GM23338 (cell line): ENCODE results near the gene LY6G6D. TPM values are rescaled to one million over a fixed set of nuclear protein-coding genes. Genes with fewer than 3 reads are reported as not detected.
A peak's percentile ranks its signal among the peaks of the same experiment; 100 is the strongest.

Experiments
- ATAC-seq: fragments of 200-7000 bp; cut with Tn5 transposase; 3 replicates; pipeline ENCODE4 v1.9.1; 2020
- DNase-seq: peaks from one replicate; pipeline ENCODE4 v3.0.0-alpha.2; 2015; ENCODE audit warnings: low spot score
- H2AFZ ChIP-seq: fragments of 200-600 bp; sonication (generic); 2 replicates; pipeline ENCODE4 v1.8.0; 2016; ENCODE audit warnings: antibody characterized with exemption, mild to moderate bottlenecking, moderate library complexity
- H3F3A ChIP-seq: fragments of 200-600 bp; sonication (generic); replicated peaks from 2 replicates; pipeline ENCODE4 v1.8.0; 2017; ENCODE audit warnings: antibody characterized with exemption, mixed run types, low read depth
- H3K27ac ChIP-seq: fragments of 200-600 bp; sonication (generic); 2 replicates; pipeline ENCODE4 v1.6.1; 2016; ENCODE audit warnings: low read depth
- H3K27me3 ChIP-seq: fragments of 200-600 bp; sonication (generic); 2 replicates; pipeline ENCODE4 v1.8.0; 2016; ENCODE audit warnings: mild to moderate bottlenecking, mixed run types, moderate library complexity; ENCODE audit not compliant: insufficient read depth
- H3K36me3 ChIP-seq: fragments of 200-600 bp; sonication (generic); 2 replicates; pipeline ENCODE4 v1.8.0; 2016; ENCODE audit warnings: mild to moderate bottlenecking; ENCODE audit not compliant: insufficient read depth
- H3K4me1 ChIP-seq: fragments of 200-600 bp; sonication (generic); 2 replicates; pipeline ENCODE4 v1.8.0; 2016; ENCODE audit warnings: mild to moderate bottlenecking, moderate library complexity; ENCODE audit not compliant: insufficient read depth
- H3K4me2 ChIP-seq: fragments of 200-600 bp; sonication (generic); 2 replicates; pipeline ENCODE4 v1.7.1; 2017; ENCODE audit warnings: mixed run types
- H3K4me3 ChIP-seq: fragments of 200-600 bp; sonication (generic); 2 replicates; pipeline ENCODE4 v1.6.1; 2016; ENCODE audit warnings: mixed run types
- H3K79me2 ChIP-seq: fragments of 200-600 bp; sonication (generic); replicated peaks from 2 replicates; pipeline ENCODE4 v1.8.0; 2017; ENCODE audit warnings: mild to moderate bottlenecking; ENCODE audit not compliant: insufficient read depth
- H3K9me2 ChIP-seq: fragments of 200-600 bp; sonication (generic); 2 replicates; pipeline ENCODE4 v1.8.0; 2017; ENCODE audit not compliant: insufficient read depth
- H4K20me1 ChIP-seq: fragments of 200-600 bp; sonication (generic); replicated peaks from 2 replicates; pipeline ENCODE4 v1.8.0; 2017; ENCODE audit warnings: mild to moderate bottlenecking; ENCODE audit not compliant: insufficient read depth
- H3K27ac Mint-ChIP-seq: 2 replicates; pipeline ENCODE4 v1.8.0; 2020; ENCODE audit warnings: inconsistent platforms, mild to moderate bottlenecking, moderate library complexity, mixed read lengths
- H3K27me3 Mint-ChIP-seq: 3 replicates; pipeline ENCODE4 v1.8.0; 2022; ENCODE audit warnings: low read depth, mild to moderate bottlenecking, moderate library complexity, mixed read lengths, inconsistent platforms; ENCODE audit not compliant: insufficient read depth, poor library complexity
- H3K36me3 Mint-ChIP-seq: 3 replicates; pipeline ENCODE4 v1.8.0; 2021; ENCODE audit warnings: low read depth, mild to moderate bottlenecking, inconsistent platforms, moderate library complexity, mixed read lengths
- H3K4me1 Mint-ChIP-seq: 3 replicates; pipeline ENCODE4 v1.8.0; 2020; ENCODE audit warnings: mild to moderate bottlenecking, inconsistent platforms, mixed read lengths
- H3K4me3 Mint-ChIP-seq: 3 replicates; pipeline ENCODE4 v1.8.0; 2021; ENCODE audit warnings: moderate library complexity, mild to moderate bottlenecking, inconsistent platforms, mixed read lengths
- H3K9me3 Mint-ChIP-seq: 3 replicates; pipeline ENCODE4 v1.8.0; 2020; ENCODE audit warnings: moderate library complexity, mild to moderate bottlenecking, inconsistent platforms, mixed read lengths
- ETS1 ChIP-seq: IDR thresholded peaks from 2 replicates; pipeline ENCODE4 v1.6.1; 2016; ENCODE audit warnings: antibody characterized with exemption
- EZH2 ChIP-seq: fragments of 200-600 bp; sonication (generic); IDR thresholded peaks from one replicate; pipeline ENCODE4 v1.8.0; 2017; ENCODE audit warnings: antibody characterized with exemption, mild to moderate bottlenecking, low read depth; ENCODE audit not compliant: unreplicated experiment
- JUNB ChIP-seq: IDR thresholded peaks from one replicate; pipeline ENCODE4 v1.6.1; 2016; ENCODE audit warnings: antibody characterized with exemption; ENCODE audit not compliant: unreplicated experiment
- POLR2AphosphoS5 ChIP-seq: IDR thresholded peaks from 2 replicates; pipeline ENCODE4 v1.6.1; 2016; ENCODE audit warnings: antibody characterized with exemption, low read depth
- STAT1 ChIP-seq: IDR thresholded peaks from one replicate; pipeline ENCODE4 v1.6.1; 2016; ENCODE audit warnings: antibody characterized with exemption; ENCODE audit not compliant: unreplicated experiment
- ZNF114 ChIP-seq: fragments of 250-450 bp; sonication (Bioruptor Pico); IDR thresholded peaks from 2 replicates; pipeline ENCODE4 v1.5.0; 2020; ENCODE audit warnings: mild to moderate bottlenecking, moderate library complexity
- ZNF331 ChIP-seq: fragments of 250-450 bp; sonication (Bioruptor Pico); IDR thresholded peaks from 2 replicates; pipeline ENCODE4 v1.5.0; 2020; ENCODE audit warnings: low read depth, mild to moderate bottlenecking, moderate library complexity
- ZNF462 ChIP-seq: fragments of 250-450 bp; sonication (Bioruptor Pico); IDR thresholded peaks from 2 replicates; pipeline ENCODE4 v1.5.0; 2020; ENCODE audit warnings: mild to moderate bottlenecking, moderate library complexity
- long read RNA-seq: library from polyadenylated mRNA; unstranded; transcript quantifications from one replicate; pipeline ENCODE4 v2.0.0, GENCODE V29; 2020; ENCODE audit not compliant: unreplicated experiment
- polyA plus RNA-seq: library from polyadenylated mRNA; unstranded; fragments of >200 nt; fragmentation: Nextera tagmentation; extraction: Ambion mirVana; gene quantifications from 2 replicates; pipeline ENCODE4 v1.2.1, GENCODE V29; 2016
- total RNA-seq: library from RNA; depleted of rRNA; stranded (reverse); fragments of >200 nt; shearing (Covaris generic); gene quantifications from 2 replicates; pipeline ENCODE4 v1.2.3, GENCODE V29; 2014; rRNA removed
- TF ChIP-seq, protein P1 (sequence below), 2 experiments: fragments of 200-600 bp in 1 of 2; sonication (generic) in 1 of 2; conservative IDR thresholded peaks; 2 replicates each; pipeline versions ENCODE4 v1.5.1 to v1.6.1; 2016 to 2017; ENCODE audit warnings: antibody characterized with exemption in 2 of 2, low read depth in 2 of 2, mild to moderate bottlenecking in 2 of 2, moderate library complexity in 1 of 2
- TF ChIP-seq, protein P2 (sequence below): IDR thresholded peaks from one replicate; pipeline ENCODE4 v1.6.1; 2018; ENCODE audit warnings: antibody characterized with exemption; ENCODE audit not compliant: unreplicated experiment

The LY6G6D gene, protein sequence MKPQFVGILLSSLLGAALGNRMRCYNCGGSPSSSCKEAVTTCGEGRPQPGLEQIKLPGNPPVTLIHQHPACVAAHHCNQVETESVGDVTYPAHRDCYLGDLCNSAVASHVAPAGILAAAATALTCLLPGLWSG
- total RNA-seq = not detected in 2 replicates
- not detected in 2 replicates for polyA plus RNA-seq
- long read RNA-seq = 0 reads

- H3K4me3 ChIP-seq = no peak within 1 kb of the TSS
- no peaks in the 10 kb centered on the region for H4K20me1 ChIP-seq
- H3K4me2 ChIP-seq = peak within 1 kb of the TSS; percentile 71
- no peak within 1 kb of the TSS; the same call in 1 of the 2 replicates for H3K27ac ChIP-seq
- Mint-ChIP-seq H3K9me3 (no peaks in the 10 kb centered on the region), H3K27me3 (peaks cover 16% of the 10 kb centered on the region), H3K36me3 (no peaks in the 10 kb centered on the region; the same call in 2 of the 3 replicates), H3K4me3 (no peak within 1 kb of the TSS), H3K27ac (peak within 1 kb of the TSS; percentile 69), H3K4me1 (peaks cover 45% of the 10 kb centered on the region)
- H3K4me1 ChIP-seq = peaks cover 34% of the 10 kb centered on the region
- H3K27me3 ChIP-seq = no peaks in the 10 kb centered on the region
- ATAC-seq = no peak
- H3F3A ChIP-seq = no peaks in the 10 kb centered on the region
- H3K9me2 ChIP-seq = no peaks in the 10 kb centered on the region
- no peaks in the 10 kb centered on the region for H3K79me2 ChIP-seq
- TF ChIP-seq ZNF114 (CRISPR knock-in tag) (no peak), STAT1 (no peak), ZNF331 (CRISPR knock-in tag) (no peak), JUNB (no peak), ETS1 (no peak), EZH2 (no peak), POLR2AphosphoS5 (no peak), ZNF462 (CRISPR knock-in tag) (no peak)
- TF ChIP-seq, protein P1, sequence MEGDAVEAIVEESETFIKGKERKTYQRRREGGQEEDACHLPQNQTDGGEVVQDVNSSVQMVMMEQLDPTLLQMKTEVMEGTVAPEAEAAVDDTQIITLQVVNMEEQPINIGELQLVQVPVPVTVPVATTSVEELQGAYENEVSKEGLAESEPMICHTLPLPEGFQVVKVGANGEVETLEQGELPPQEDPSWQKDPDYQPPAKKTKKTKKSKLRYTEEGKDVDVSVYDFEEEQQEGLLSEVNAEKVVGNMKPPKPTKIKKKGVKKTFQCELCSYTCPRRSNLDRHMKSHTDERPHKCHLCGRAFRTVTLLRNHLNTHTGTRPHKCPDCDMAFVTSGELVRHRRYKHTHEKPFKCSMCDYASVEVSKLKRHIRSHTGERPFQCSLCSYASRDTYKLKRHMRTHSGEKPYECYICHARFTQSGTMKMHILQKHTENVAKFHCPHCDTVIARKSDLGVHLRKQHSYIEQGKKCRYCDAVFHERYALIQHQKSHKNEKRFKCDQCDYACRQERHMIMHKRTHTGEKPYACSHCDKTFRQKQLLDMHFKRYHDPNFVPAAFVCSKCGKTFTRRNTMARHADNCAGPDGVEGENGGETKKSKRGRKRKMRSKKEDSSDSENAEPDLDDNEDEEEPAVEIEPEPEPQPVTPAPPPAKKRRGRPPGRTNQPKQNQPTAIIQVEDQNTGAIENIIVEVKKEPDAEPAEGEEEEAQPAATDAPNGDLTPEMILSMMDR (conservative IDR thresholded peaks at IDR 0.05; ENCODE audit: low read depth in 2 of 2) = no peak
- TF ChIP-seq, protein P2, sequence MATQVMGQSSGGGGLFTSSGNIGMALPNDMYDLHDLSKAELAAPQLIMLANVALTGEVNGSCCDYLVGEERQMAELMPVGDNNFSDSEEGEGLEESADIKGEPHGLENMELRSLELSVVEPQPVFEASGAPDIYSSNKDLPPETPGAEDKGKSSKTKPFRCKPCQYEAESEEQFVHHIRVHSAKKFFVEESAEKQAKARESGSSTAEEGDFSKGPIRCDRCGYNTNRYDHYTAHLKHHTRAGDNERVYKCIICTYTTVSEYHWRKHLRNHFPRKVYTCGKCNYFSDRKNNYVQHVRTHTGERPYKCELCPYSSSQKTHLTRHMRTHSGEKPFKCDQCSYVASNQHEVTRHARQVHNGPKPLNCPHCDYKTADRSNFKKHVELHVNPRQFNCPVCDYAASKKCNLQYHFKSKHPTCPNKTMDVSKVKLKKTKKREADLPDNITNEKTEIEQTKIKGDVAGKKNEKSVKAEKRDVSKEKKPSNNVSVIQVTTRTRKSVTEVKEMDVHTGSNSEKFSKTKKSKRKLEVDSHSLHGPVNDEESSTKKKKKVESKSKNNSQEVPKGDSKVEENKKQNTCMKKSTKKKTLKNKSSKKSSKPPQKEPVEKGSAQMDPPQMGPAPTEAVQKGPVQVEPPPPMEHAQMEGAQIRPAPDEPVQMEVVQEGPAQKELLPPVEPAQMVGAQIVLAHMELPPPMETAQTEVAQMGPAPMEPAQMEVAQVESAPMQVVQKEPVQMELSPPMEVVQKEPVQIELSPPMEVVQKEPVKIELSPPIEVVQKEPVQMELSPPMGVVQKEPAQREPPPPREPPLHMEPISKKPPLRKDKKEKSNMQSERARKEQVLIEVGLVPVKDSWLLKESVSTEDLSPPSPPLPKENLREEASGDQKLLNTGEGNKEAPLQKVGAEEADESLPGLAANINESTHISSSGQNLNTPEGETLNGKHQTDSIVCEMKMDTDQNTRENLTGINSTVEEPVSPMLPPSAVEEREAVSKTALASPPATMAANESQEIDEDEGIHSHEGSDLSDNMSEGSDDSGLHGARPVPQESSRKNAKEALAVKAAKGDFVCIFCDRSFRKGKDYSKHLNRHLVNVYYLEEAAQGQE = no peak
- H2AFZ ChIP-seq = peak within 1 kb of the TSS; percentile 100
- peak; percentile 24 for DNase-seq
- no peaks in the 10 kb centered on the region for H3K36me3 ChIP-seq
Observed at GRCh38 chr6:31715022-31715958, at the start of gene LY6G6D. Gene LY6G6D, plus strand, starts transcription at chr6:31715348. Its CDS starts 8 bp downstream, at chr6:31715356.
